HuH-7.5 (cell line): ENCODE data around the gene HMG20B.
A peak's percentile ranks its signal among the peaks of the same experiment; 100 is the strongest.

Source experiments
- DNase-seq: peaks from one replicate; pipeline ENCODE4 v3.0.0; 2011; ENCODE audit warnings: low spot score

Gene HMG20B

GRCh38 chr19:3620817-3621547 lies 48.2 kb downstream of the HMG20B start:
- no peak for DNase-seq

- no peak for DNase-seq
Observed at GRCh38 chr19:3621689-3622088, 48.9 kb downstream of the HMG20B start.

- DNase-seq = no peak
Observed at GRCh38 chr19:3622224-3622623, 49.5 kb downstream of the HMG20B start.

GRCh38 chr19:3623716-3624115 lies 51.0 kb downstream of the HMG20B start:
- DNase-seq = no peak

- no peak for DNase-seq
Observed at GRCh38 chr19:3625996-3626472, 53.3 kb downstream of the HMG20B start.

- peak; percentile 100 for DNase-seq
Observed at GRCh38 chr19:3626473-3627350, 54.0 kb downstream of the HMG20B start, which contains the start of gene CACTIN. CACTIN (minus strand) TSS chr19:3626790; CDS start chr19:3626762, 28 bp downstream.

GRCh38 chr19:3627351-3627723 lies 54.6 kb downstream of the HMG20B start:
- DNase-seq = no peak
